Dermis microvascular lymphatic vessel endothelial cell (primary cell): ENCODE results near the gene GTF2A1. TPM values are rescaled to one million over a fixed set of nuclear protein-coding genes. Genes with fewer than 3 reads are reported as not detected.

Experiments used
- DNase-seq, 2 donors: peaks; one replicate each; pipeline versions ENCODE4 v3.0.0 to v3.0.0-alpha.2; 2010; ENCODE audit warnings: low read depth in 2 of 2
- total RNA-seq: library from RNA; depleted of rRNA; stranded (reverse); fragments of >200 nt; gene quantifications from 2 replicates; pipeline ENCODE4 v1.2.1, GENCODE V29; 2014

The GTF2A1 gene
- total RNA-seq, 1 donor from 2014 or later: 34.1 TPM

GRCh38 chr14:81178063-81178462 lies 42.7 kb downstream of the GTF2A1 start:
- no peak for DNase-seq

- DNase-seq: no peak
Measured at GRCh38 chr14:81177225-81177624, 43.5 kb downstream of the GTF2A1 start.

DNA sequence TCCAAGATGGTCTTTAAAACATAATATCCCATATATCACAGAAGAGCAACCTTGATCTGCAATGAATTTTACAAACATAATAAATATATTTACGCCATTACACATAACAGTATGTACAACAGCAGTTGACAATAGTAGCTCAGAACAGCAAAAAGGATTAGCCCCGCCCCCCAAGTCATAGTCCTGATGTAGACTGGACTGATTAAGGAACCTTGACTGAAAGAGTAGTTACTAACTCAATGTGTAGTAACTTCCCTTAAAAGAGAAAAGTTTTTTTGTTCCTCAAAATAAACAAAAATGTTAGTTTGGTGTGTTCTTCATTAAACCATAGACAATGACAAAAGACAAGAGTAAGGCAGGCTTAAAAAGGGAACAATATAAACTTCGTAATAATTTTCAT lies 44.5 kb downstream of the GTF2A1 start:
- no peak for DNase-seq

- no peak for DNase-seq
Measured at GRCh38 chr14:81172881-81173280, 47.9 kb downstream of the GTF2A1 start.

DNA sequence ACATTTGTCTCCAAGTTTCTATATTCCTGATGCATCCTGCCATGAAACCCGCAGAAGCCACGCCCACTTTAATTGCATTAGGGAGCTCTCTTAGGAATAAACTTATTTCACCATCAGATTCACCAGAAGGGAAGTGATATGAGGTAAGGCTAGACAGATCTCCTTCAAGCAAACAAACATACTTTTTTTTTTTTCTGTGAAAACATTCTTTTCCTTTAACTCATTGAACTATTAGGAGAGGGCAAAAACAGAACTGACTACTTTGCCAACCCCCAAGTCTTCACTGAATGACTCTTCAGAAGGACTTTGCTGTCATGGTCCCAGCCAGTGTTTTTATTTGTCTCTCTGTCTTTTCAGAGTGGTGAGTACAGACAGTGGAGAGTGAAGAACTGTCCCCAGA lies 48.4 kb downstream of the GTF2A1 start:
- no peak for DNase-seq

DNA sequence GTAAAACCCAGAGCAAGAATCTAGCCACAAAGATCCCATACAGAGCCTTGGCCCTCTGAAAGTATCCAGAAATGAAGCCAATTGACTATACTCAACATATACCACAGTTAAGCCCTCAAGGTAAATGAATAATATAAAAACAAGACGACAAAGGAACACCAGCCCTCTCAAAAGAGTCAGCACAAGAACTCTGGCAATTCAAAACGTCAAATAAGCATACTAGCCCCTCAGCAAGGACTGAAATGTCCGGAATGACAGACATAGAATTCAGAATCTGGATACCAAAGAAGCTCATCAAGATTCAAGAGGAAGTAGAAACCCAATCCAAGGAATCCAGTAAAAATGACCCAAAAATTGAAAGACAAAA lies 49.9 kb downstream of the GTF2A1 start:
- no peak for DNase-seq

- peak; percentile 71 to 87 for DNase-seq
Measured at GRCh38 chr14:81170104-81170828, 50.5 kb downstream of the GTF2A1 start.

DNA sequence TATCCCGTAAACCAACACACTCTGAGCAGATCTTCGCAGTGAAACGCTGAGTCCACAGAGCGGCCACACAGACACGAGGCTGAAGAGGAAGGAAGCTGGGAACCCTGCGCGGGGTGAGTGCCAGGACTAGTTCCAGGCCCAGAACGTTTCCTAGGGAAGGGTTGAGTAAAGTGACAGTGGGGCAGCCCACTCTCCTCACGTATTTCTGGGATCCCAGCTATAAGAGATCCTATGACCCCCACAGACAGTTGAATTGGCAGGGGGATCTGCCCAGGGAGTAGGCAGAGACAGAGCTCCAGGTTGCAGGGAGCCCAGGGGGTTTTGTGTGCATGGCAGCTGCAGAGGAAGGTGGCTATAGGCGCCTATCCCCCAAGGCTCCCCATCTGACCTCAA lies 51.1 kb downstream of the GTF2A1 start:
- DNase-seq: peak; percentile 24 to 50

DNA sequence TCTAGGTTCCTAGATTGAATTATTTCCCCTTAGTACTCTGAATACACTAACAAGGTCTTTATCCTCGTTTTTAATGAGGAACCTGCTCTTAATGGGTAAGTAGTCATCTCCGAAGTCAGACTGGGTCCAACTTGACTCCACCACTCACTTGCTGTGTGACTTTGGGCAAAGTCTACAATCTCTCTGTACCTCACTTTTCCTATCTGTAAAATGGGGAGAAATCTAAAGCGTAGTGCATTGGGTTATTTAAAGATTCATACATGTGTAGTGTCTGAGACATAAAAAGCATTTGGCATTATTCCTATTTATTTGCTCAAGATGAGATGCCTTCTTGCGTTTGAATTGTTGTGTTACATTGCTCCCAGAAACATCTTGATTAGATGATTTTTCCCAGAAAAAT lies 51.5 kb downstream of the GTF2A1 start:
- DNase-seq: no peak

GRCh38 chr14:81166121-81166520 lies 54.6 kb downstream of the GTF2A1 start:
- DNase-seq: no peak

DNA sequence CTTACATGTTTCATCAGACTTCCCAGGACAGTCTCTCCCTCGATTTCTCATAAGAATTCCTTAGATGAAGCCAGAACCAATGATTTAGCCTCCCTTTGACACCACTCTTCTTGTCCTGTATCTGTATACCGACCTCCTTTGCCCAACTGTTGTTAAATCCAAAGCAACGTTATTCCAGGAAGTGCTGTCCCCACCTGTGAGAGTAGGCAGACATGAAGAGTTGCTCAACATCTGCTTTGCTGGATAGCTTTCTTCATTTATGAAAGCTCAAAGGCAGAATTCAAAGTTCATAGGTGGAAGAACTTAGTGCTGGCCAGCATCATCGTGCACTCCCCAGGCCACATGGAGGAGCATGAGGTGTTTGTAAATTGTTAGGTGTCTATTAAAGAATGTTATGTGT lies 55.6 kb downstream of the GTF2A1 start:
- DNase-seq: no peak

- peak; percentile 54 to 69 for DNase-seq
Measured at GRCh38 chr14:81164167-81164774, 56.5 kb downstream of the GTF2A1 start.

DNA sequence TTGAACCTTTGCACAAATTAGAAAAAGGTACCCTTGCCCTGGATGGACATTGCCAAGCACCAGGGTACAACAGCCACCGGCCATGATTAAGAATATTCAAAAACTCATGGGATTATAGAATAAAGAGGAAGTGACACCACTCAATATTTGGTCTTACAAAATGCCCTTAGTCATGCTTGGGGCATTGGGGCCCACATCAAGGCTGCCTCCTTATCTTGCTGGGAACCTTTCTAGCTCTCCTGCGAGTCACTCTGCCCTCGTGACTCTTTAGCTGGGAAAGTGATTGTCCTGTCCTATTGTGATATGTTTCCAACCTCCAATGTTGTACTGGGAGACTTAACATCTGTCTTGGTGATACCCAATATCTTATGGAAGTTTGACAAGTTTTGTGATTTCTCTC lies 57.8 kb downstream of the GTF2A1 start:
- no peak for DNase-seq

- no peak for DNase-seq
Measured at GRCh38 chr14:81161749-81162148, 59.0 kb downstream of the GTF2A1 start.

- DNase-seq: no peak
Measured at GRCh38 chr14:81161088-81161487, 59.7 kb downstream of the GTF2A1 start.

GRCh38 chr14:81157431-81157830 lies 63.3 kb downstream of the GTF2A1 start:
- DNase-seq: no peak

DNA sequence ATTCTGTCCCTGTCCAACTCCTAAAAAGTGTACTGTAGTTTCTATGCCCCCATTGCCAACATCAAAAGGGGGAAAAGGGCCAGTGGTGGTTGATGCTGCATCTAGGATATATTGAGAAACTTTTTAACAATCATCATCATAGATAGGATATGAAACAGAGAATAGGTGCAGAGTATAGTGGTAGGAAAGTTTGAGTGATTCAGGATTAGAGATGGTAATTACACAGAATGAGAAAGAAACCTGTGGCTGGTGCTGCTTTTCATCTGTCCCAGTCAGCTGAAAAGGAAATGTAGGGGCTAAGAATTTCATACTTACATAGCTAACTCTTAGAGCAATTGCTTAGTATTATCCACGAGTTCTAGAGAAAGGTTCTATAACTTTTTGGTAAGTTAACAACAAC lies 67.6 kb downstream of the GTF2A1 start:
- no peak for DNase-seq

DNA sequence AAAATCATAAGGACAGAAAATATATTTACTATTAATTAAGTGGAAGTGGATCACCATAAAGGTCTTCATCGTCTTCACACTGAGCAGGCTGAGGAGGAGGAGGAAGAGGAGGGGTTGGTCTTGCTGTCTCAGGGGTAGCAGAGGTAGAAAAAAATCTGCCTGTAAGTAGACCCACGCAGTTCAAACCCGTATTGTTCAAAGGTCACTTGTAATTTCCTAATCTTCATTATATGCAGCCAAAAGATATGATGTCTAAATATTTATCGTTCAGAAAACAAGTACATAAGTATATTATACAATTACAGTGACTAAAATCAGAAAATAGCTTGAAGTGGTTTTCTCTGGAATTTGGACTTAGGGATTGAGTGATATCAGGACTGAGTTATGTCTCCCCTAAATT lies 72.1 kb downstream of the GTF2A1 start:
- no peak for DNase-seq

- DNase-seq: no peak
Measured at GRCh38 chr14:81147140-81147897, 73.4 kb downstream of the GTF2A1 start.

DNA sequence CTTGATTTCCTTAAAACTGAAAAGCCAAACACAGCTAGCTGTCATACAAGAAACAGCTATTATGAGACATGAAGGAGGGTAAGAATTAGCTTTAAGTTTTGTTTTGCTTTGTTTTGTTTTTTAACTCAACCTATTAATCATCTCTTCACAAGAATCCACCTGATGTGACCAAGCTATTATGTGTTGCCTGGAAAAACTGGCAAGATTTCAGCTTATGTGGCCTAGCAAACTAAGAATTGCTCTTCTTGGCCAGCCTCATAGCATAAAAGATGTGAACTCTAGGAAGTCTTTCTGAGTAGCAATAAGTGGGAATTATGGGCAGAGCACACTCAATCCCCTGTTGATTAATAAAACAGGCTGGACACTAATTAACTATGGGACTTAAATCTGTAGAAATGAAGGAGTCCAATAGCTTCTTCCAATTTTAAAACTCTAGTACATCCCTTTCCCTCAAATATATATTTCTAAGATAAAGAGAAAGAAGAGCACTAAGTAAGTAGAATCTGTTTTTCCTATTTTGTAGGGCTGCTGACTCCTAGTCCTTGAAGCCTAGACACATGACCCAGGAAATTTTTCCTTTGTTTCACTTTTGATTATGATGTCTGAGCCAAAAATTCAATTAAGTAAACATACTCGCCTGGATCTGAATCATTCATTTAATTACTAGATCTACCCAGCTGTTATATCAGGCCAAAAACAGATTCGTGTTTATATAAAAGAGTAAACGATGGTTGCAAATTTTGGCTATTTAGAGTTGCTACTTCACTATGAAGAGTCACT lies 75.7 kb downstream of the GTF2A1 start:
- no peak for DNase-seq

GRCh38 chr14:81143793-81144192 lies 77.0 kb downstream of the GTF2A1 start:
- no peak for DNase-seq

DNA sequence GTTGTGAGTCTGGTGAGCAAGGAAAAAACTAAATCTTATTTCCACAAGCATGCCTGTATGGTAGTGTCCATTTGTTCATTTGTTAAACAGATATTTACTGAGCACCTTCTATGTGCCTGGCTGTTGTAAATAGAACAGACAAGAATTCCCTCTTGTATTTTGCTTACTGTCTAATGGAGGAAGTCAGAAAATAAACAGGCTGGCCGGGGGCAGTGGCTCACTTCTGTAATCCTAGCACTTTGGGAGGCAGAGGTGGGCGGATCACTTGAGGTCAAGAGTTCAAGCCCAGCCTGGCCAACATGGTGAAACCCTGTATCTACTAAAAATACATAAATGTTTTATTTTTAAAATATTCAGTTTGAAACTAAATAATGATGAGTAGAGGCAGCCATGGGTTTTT lies 79.3 kb downstream of the GTF2A1 start:
- DNase-seq: no peak
